ENCODE data around the gene CENPA.

DNA sequence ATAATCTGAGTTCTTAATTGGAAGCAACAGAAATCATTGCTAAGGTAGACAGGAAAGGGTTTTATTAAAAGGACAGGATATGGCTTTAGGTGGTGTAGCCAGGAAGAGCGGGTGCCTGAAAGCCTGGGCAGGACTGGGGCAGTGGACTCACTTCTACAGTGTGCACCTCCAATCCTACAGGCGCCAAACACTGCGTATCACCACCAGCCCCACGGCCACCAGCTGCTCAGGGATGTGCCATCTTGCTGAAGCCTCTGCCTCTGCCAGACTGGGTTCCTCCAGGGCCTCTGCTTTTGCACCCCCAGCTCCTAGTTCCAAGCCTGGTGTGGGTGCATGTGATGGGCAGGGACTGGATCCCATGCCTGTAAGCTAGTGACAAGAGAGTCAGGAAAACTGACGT is 32.4 kb downstream of the CENPA start:
- TF ChIP-seq, protein P1, sequence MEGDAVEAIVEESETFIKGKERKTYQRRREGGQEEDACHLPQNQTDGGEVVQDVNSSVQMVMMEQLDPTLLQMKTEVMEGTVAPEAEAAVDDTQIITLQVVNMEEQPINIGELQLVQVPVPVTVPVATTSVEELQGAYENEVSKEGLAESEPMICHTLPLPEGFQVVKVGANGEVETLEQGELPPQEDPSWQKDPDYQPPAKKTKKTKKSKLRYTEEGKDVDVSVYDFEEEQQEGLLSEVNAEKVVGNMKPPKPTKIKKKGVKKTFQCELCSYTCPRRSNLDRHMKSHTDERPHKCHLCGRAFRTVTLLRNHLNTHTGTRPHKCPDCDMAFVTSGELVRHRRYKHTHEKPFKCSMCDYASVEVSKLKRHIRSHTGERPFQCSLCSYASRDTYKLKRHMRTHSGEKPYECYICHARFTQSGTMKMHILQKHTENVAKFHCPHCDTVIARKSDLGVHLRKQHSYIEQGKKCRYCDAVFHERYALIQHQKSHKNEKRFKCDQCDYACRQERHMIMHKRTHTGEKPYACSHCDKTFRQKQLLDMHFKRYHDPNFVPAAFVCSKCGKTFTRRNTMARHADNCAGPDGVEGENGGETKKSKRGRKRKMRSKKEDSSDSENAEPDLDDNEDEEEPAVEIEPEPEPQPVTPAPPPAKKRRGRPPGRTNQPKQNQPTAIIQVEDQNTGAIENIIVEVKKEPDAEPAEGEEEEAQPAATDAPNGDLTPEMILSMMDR (conservative IDR thresholded peaks at IDR 0.05 in 1 of 2, IDR thresholded peaks at IDR 0.05 in 1 of 2; ENCODE audit: low read depth in 1 of 2, low read length in 2 of 2), result no peak
- no peak for TF ChIP-seq EZH2 (IDR thresholded peaks at IDR 0.05; ENCODE audit: low read length, missing control alignments)

All from fibroblast of lung (primary cell).